ENCODE data around the gene LDLRAD4.

The LDLRAD4 gene

GRCh38 chr18:13206301-13206700 lies 12.3 kb upstream of the LDLRAD4 start:
- DNase-seq = no peak

GRCh38 chr18:13207294-13207693 lies 11.3 kb upstream of the LDLRAD4 start:
- DNase-seq = peak; percentile 81

- no peak for DNase-seq
Measured at GRCh38 chr18:13211534-13211933, 7.0 kb upstream of the LDLRAD4 start.

GRCh38 chr18:13213036-13213795 lies 5.3 kb upstream of the LDLRAD4 start:
- no peak for DNase-seq

GRCh38 chr18:13214609-13215008 lies 4.0 kb upstream of the LDLRAD4 start:
- no peak for DNase-seq

- peak; percentile 81 for DNase-seq
Measured at GRCh38 chr18:13216092-13216582, 2.4 kb upstream of the LDLRAD4 start.

GRCh38 chr18:13216711-13217465 lies 1.7 kb upstream of the LDLRAD4 start:
- DNase-seq = peak; percentile 33

GRCh38 chr18:13217466-13217961 lies 1.0 kb upstream of the LDLRAD4 start:
- peak; percentile 38 for DNase-seq

- no peak for DNase-seq
Measured at GRCh38 chr18:13217971-13218367, 591 bp upstream of the LDLRAD4 start.

GRCh38 chr18:13218997-13219396 lies 437 bp downstream of the LDLRAD4 start:
- no peak for DNase-seq

GRCh38 chr18:13219593-13220159 lies 1.1 kb downstream of the LDLRAD4 start:
- DNase-seq = no peak

- no peak for DNase-seq
Measured at GRCh38 chr18:13220361-13220991, 1.9 kb downstream of the LDLRAD4 start.

GRCh38 chr18:13221869-13222855 lies 3.6 kb downstream of the LDLRAD4 start:
- DNase-seq = no peak

- no peak for DNase-seq
Measured at GRCh38 chr18:13222856-13223281, 4.3 kb downstream of the LDLRAD4 start.

GRCh38 chr18:13223311-13224143 lies 5.0 kb downstream of the LDLRAD4 start:
- DNase-seq = no peak

GRCh38 chr18:13225261-13225660 lies 6.7 kb downstream of the LDLRAD4 start:
- no peak for DNase-seq

GRCh38 chr18:13226533-13227144 lies 8.1 kb downstream of the LDLRAD4 start:
- DNase-seq = no peak

GRCh38 chr18:13227910-13228309 lies 9.3 kb downstream of the LDLRAD4 start:
- no peak for DNase-seq

GRCh38 chr18:13229001-13229671 lies 10.6 kb downstream of the LDLRAD4 start:
- DNase-seq = no peak

- no peak for DNase-seq
Measured at GRCh38 chr18:13231151-13231550, 12.6 kb downstream of the LDLRAD4 start.
